ENCODE results near the gene CLP1.
A peak's percentile ranks its signal among the peaks of the same experiment; 100 is the strongest.

The CLP1 gene

GRCh38 chr11:57656885-57657193, 723 bp upstream of the CLP1 start:
- Histone ChIP-seq H3K79me2 (ENCODE audit: control insufficient read depth, low read length) (peaks cover 34% of the 10 kb centered on the region), H3K9me2 (replicated peaks; ENCODE audit: control insufficient read depth, low read length) (no peaks in the 10 kb centered on the region), H3K4me1 (ENCODE audit: control insufficient read depth, low read length) (peaks cover 25% of the 10 kb centered on the region), H3K9me3 (ENCODE audit: control insufficient read depth, insufficient read depth, low read length) (no peaks in the 10 kb centered on the region), H3F3A (ENCODE audit: control insufficient read depth, insufficient read depth) (no peaks in the 10 kb centered on the region), H3K27ac (ENCODE audit: low read depth, low read length) (no peak overlapping the region), H3K36me3 (ENCODE audit: control insufficient read depth, low read length) (peaks cover 29% of the 10 kb centered on the region), H3K27me3 (ENCODE audit: control insufficient read depth, low read length) (no peaks in the 10 kb centered on the region), H3K4me2 (ENCODE audit: low read length) (peak overlapping the region; percentile 84), H4K20me1 (ENCODE audit: control insufficient read depth, insufficient read depth, low read depth, low read length) (no peaks in the 10 kb centered on the region), H3K4me3 (ENCODE audit: low read length) (peak overlapping the region; percentile 99)
- TF ChIP-seq CTCF (IDR thresholded peaks at IDR 0.05; ENCODE audit: low read depth, low read length, poor library complexity, severe bottlenecking) (no peak), EZH2phosphoT487 (IDR thresholded peaks at IDR 0.05; ENCODE audit: borderline replicate concordance, low read length) (no peak)

GRCh38 chr11:57658023-57658361, 430 bp downstream of the CLP1 start:
- Histone ChIP-seq H3K27ac (ENCODE audit: low read depth, low read length) (peak overlapping the region; percentile 55), H3K4me3 (ENCODE audit: low read length) (peak overlapping the region; percentile 99), H3F3A (ENCODE audit: control insufficient read depth, insufficient read depth) (peaks cover 5% of the 10 kb centered on the region; the same call in 1 of the 2 replicates), H3K9me3 (ENCODE audit: control insufficient read depth, insufficient read depth, low read length) (no peaks in the 10 kb centered on the region), H3K27me3 (ENCODE audit: control insufficient read depth, low read length) (no peaks in the 10 kb centered on the region), H3K36me3 (ENCODE audit: control insufficient read depth, low read length) (peaks cover 37% of the 10 kb centered on the region), H3K79me2 (ENCODE audit: control insufficient read depth, low read length) (peaks cover 37% of the 10 kb centered on the region), H3K4me2 (ENCODE audit: low read length) (peak overlapping the region; percentile 84), H3K4me1 (ENCODE audit: control insufficient read depth, low read length) (peaks cover 19% of the 10 kb centered on the region), H3K9me2 (replicated peaks; ENCODE audit: control insufficient read depth, low read length) (no peaks in the 10 kb centered on the region), H4K20me1 (ENCODE audit: control insufficient read depth, insufficient read depth, low read depth, low read length) (no peaks in the 10 kb centered on the region; the same call in 1 of the 2 replicates)
- TF ChIP-seq CTCF (IDR thresholded peaks at IDR 0.05; ENCODE audit: low read depth, low read length, poor library complexity, severe bottlenecking) (no peak), EZH2phosphoT487 (IDR thresholded peaks at IDR 0.05; ENCODE audit: borderline replicate concordance, low read length) (no peak)

GRCh38 chr11:57659669-57660068, 2.1 kb downstream of the CLP1 start:
- TF ChIP-seq CTCF (IDR thresholded peaks at IDR 0.05; ENCODE audit: low read depth, low read length, poor library complexity, severe bottlenecking) (no peak), EZH2phosphoT487 (IDR thresholded peaks at IDR 0.05; ENCODE audit: borderline replicate concordance, low read length) (no peak)
- Histone ChIP-seq H3K9me3 (ENCODE audit: control insufficient read depth, insufficient read depth, low read length) (no peaks in the 10 kb centered on the region), H3K27me3 (ENCODE audit: control insufficient read depth, low read length) (no peaks in the 10 kb centered on the region), H3K4me2 (ENCODE audit: low read length) (no peak overlapping the region), H3K27ac (ENCODE audit: low read depth, low read length) (no peak overlapping the region), H3K79me2 (ENCODE audit: control insufficient read depth, low read length) (peaks cover 37% of the 10 kb centered on the region), H3K36me3 (ENCODE audit: control insufficient read depth, low read length) (peaks cover 37% of the 10 kb centered on the region), H3F3A (ENCODE audit: control insufficient read depth, insufficient read depth) (peaks cover 5% of the 10 kb centered on the region; the same call in 1 of the 2 replicates), H3K9me2 (replicated peaks; ENCODE audit: control insufficient read depth, low read length) (no peaks in the 10 kb centered on the region), H3K4me3 (ENCODE audit: low read length) (no peak overlapping the region), H3K4me1 (ENCODE audit: control insufficient read depth, low read length) (peaks cover 12% of the 10 kb centered on the region), H4K20me1 (ENCODE audit: control insufficient read depth, insufficient read depth, low read depth, low read length) (no peaks in the 10 kb centered on the region; the same call in 1 of the 2 replicates)

- Histone ChIP-seq H3K9me3 (ENCODE audit: control insufficient read depth, insufficient read depth, low read length) (no peaks in the 10 kb centered on the region), H3K4me3 (ENCODE audit: low read length) (no peak overlapping the region), H3K79me2 (ENCODE audit: control insufficient read depth, low read length) (peaks cover 33% of the 10 kb centered on the region), H3K9me2 (replicated peaks; ENCODE audit: control insufficient read depth, low read length) (no peaks in the 10 kb centered on the region), H3K27ac (ENCODE audit: low read depth, low read length) (no peak overlapping the region), H4K20me1 (ENCODE audit: control insufficient read depth, insufficient read depth, low read depth, low read length) (no peaks in the 10 kb centered on the region; the same call in 1 of the 2 replicates), H3F3A (ENCODE audit: control insufficient read depth, insufficient read depth) (peaks cover 5% of the 10 kb centered on the region; the same call in 1 of the 2 replicates), H3K4me1 (ENCODE audit: control insufficient read depth, low read length) (peaks cover 11% of the 10 kb centered on the region), H3K27me3 (ENCODE audit: control insufficient read depth, low read length) (no peaks in the 10 kb centered on the region), H3K4me2 (ENCODE audit: low read length) (no peak overlapping the region), H3K36me3 (ENCODE audit: control insufficient read depth, low read length) (peaks cover 34% of the 10 kb centered on the region)
- no peak for TF ChIP-seq EZH2phosphoT487 (IDR thresholded peaks at IDR 0.05; ENCODE audit: borderline replicate concordance, low read length)
- TF ChIP-seq CTCF (IDR thresholded peaks at IDR 0.05; ENCODE audit: low read depth, low read length, poor library complexity, severe bottlenecking) = peak; percentile 22
Measured at GRCh38 chr11:57662893-57663292, 5.3 kb downstream of the CLP1 start.

Data from DOHH2 (cell line).